SH-SY5Y (cell line): ENCODE measurements around the gene BIN1.

Experiments
- GATA2 ChIP-seq: IDR thresholded peaks from 2 replicates; pipeline ENCODE4 v1.6.1; 2011; ENCODE audit warnings: mild to moderate bottlenecking, low read depth, low read length
- GATA3 ChIP-seq: IDR thresholded peaks from 2 replicates; pipeline ENCODE4 v1.6.1; 2011; ENCODE audit warnings: low read depth, mild to moderate bottlenecking, low read length, moderate library complexity

DNA sequence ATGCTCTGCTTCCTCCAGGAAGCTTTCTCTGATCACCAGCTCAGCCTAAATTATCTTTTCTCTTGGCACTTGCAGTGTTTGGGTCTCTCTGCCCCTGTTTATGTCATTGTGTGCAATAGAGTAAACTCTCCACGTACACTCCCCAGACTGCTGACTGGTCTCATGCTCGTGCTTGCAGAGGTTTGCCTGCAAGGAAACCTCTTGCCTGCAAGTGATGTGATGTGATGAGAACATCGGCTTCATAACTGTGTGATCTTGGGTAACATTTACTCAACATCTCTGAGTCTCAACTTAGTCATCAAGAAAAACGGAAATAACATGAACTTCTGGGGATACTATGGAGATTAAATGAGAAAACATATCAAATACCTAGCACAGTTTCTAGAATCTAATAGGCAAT, 92.3 kb downstream of the BIN1 start:
- TF ChIP-seq GATA2, result no peak
- TF ChIP-seq GATA3, result no peak
